B cell (primary cell): ENCODE results near the gene HLCS. TPM values are rescaled to one million over a fixed set of nuclear protein-coding genes. Genes with fewer than 3 reads are reported as not detected.

Source experiments
- ATAC-seq: fragments of 200-7000 bp; cut with Tn5 transposase; one replicate; pipeline ENCODE4 v1.10.0; 2021; ENCODE audit warnings: low read depth, mild to moderate bottlenecking, moderate number of reproducible peaks, moderate library complexity
- CTCF ChIA-PET: fragments of 350-600 bp; sonication (Branson Sonifier 250); formaldehyde crosslinking; loops from one replicate; lab custom pipeline; 2021; ENCODE audit warnings: antibody characterized with exemption, inconsistent platforms; lab: Charles Lee
- POLR2A ChIA-PET: fragments of 350-600 bp; sonication (Branson Sonifier 250); formaldehyde crosslinking; loops from one replicate; lab custom pipeline; 2021; ENCODE audit warnings: antibody characterized with exemption; lab: Charles Lee
- DNase-seq: peaks from one replicate; pipeline ENCODE4 v3.0.0; 2013
- H2AFZ ChIP-seq: 2 replicates; pipeline ENCODE4 v1.6.1; 2012; ENCODE audit warnings: mild to moderate bottlenecking, low read depth, low read length; ENCODE audit not compliant: insufficient read depth, poor library complexity, severe bottlenecking
- H3K27ac ChIP-seq, 2 donors: 1 replicate in 1 of 2; 2 replicates in 1 of 2; pipeline ENCODE4 v1.5.1; 2012 to 2013; ENCODE audit warnings: low read length in 2 of 2, mild to moderate bottlenecking in 2 of 2, moderate library complexity in 1 of 2
- H3K27me3 ChIP-seq, 4 experiments: fragments of 200-600 bp in 1 of 4; sonication (generic) in 1 of 4; replicated peaks in 1 of 4; 1 replicate in 2 of 4; 2 replicates in 2 of 4; pipeline versions ENCODE4 v1.6.1 to v1.7.0; 2013 to 2016; ENCODE audit warnings: low read length in 3 of 4, mild to moderate bottlenecking in 2 of 4, mixed read lengths in 1 of 4, moderate library complexity in 1 of 4; ENCODE audit not compliant: insufficient read depth in 4 of 4, control insufficient read depth in 3 of 4; ENCODE audit errors: control extremely low read depth in 1 of 4
- H3K36me3 ChIP-seq, 2 experiments: replicated peaks in 1 of 2; 1 replicate in 1 of 2; 2 replicates in 1 of 2; pipeline versions ENCODE4 v1.6.1 to v1.7.1; 2013; ENCODE audit warnings: low read length in 1 of 2; ENCODE audit not compliant: insufficient read depth in 2 of 2, control insufficient read depth in 1 of 2; ENCODE audit errors: control extremely low read depth in 1 of 2, extremely low read depth in 1 of 2
- H3K4me1 ChIP-seq, 2 donors: fragments of 200-600 bp in 1 of 2; sonication (generic) in 1 of 2; 1 replicate in 1 of 2; 2 replicates in 1 of 2; pipeline versions ENCODE4 v1.5.1 to v1.6.1; 2013 to 2017; ENCODE audit warnings: low read length in 2 of 2; ENCODE audit not compliant: control insufficient read depth in 2 of 2, insufficient read depth in 2 of 2
- H3K4me2 ChIP-seq: replicated peaks from 2 replicates; pipeline ENCODE3; 2012; ENCODE audit warnings: mild to moderate bottlenecking, low read depth, low read length; ENCODE audit not compliant: poor library complexity, severe bottlenecking
- H3K4me3 ChIP-seq, 5 experiments: fragments of 200-600 bp in 1 of 5; sonication (generic) in 1 of 5; 1 replicate in 3 of 5; 2 replicates in 2 of 5; pipeline versions ENCODE4 v1.5.1 to v1.7.0; 2011 to 2016; ENCODE audit warnings: low read length in 4 of 5, mild to moderate bottlenecking in 4 of 5, low read depth in 2 of 5, control low read depth in 1 of 5, moderate library complexity in 1 of 5; ENCODE audit not compliant: insufficient read depth in 1 of 5; ENCODE audit errors: control extremely low read depth in 1 of 5, extremely low read depth in 1 of 5
- H3K79me2 ChIP-seq: fragments of 200-600 bp; sonication (generic); one replicate; pipeline ENCODE4 v1.6.0; 2016; ENCODE audit warnings: low read length; ENCODE audit not compliant: control insufficient read depth, insufficient read depth
- H3K9ac ChIP-seq: fragments of 200-600 bp; sonication (generic); 2 replicates; pipeline ENCODE4 v1.6.1; 2017; ENCODE audit warnings: mild to moderate bottlenecking, low read length, moderate library complexity
- H3K9me3 ChIP-seq, 3 donors: one replicate each; pipeline versions ENCODE4 v1.6.1 to v1.7.1; 2013; ENCODE audit warnings: low read length in 2 of 3; ENCODE audit not compliant: control insufficient read depth in 2 of 3, insufficient read depth in 1 of 3; ENCODE audit errors: control extremely low read depth in 1 of 3
- H4K20me1 ChIP-seq: 2 replicates; pipeline ENCODE4 v1.6.0; 2012; ENCODE audit warnings: mild to moderate bottlenecking, low read length; ENCODE audit not compliant: insufficient read depth, control insufficient read depth, poor library complexity, severe bottlenecking
- H3K27ac Mint-ChIP-seq: one replicate; pipeline ENCODE4 v1.8.0; 2021; ENCODE audit warnings: mixed read lengths
- H3K27me3 Mint-ChIP-seq: one replicate; pipeline ENCODE4 v1.8.0; 2021; ENCODE audit warnings: mixed read lengths
- H3K4me1 Mint-ChIP-seq: one replicate; pipeline ENCODE4 v1.8.0; 2021; ENCODE audit warnings: mixed read lengths
- H3K4me3 Mint-ChIP-seq: one replicate; pipeline ENCODE4 v1.8.0; 2021; ENCODE audit warnings: mixed read lengths
- H3K9me3 Mint-ChIP-seq: one replicate; pipeline ENCODE4 v1.8.0; 2022; ENCODE audit warnings: mixed read lengths; ENCODE audit not compliant: insufficient read depth
- EZH2 ChIP-seq: IDR thresholded peaks from 2 replicates; pipeline ENCODE4 v1.6.1; 2012; ENCODE audit warnings: borderline replicate concordance, low read depth, mild to moderate bottlenecking, moderate library complexity, low read length; ENCODE audit not compliant: insufficient read depth, poor library complexity, severe bottlenecking
- WGBS: methylation state at CpG from one replicate; pipeline ENCODE4 v1.1.5; 2013; ENCODE audit warnings: missing lambda C conversion rate; ENCODE audit not compliant: insufficient coverage; 5-methylcytosine and 5-hydroxymethylcytosine counted together
- intact Hi-C: fragments of 100-400 bp; cut with micrococcal nuclease; formaldehyde crosslinking; loops from one replicate; pipeline ENCODE4 v1.10.0; 2022
- polyA plus RNA-seq: library from polyadenylated mRNA; depleted of rRNA; stranded (reverse); fragments of >200 nt; gene quantifications from 2 replicates; pipeline ENCODE4 v1.2.3, GENCODE V29; 2012
- total RNA-seq, 2 donors: library from RNA; stranded (reverse); fragments of 120-200 nt in 1 of 2; gene quantifications; 1 replicate in 1 of 2; 2 replicates in 1 of 2; pipeline versions ENCODE4 v1.2.3 to v1.2.4, GENCODE V29; 2013 to 2022
- TF ChIP-seq, protein P1 (sequence below): fragments of 200-600 bp; IDR thresholded peaks from one replicate; pipeline ENCODE4 v1.8.0; 2022; ENCODE audit warnings: antibody characterized with exemption, mild to moderate bottlenecking

HLCS gene
- total and polyA plus RNA-seq, 2 donors (not counting 1 experiment from before 2014, with no cell fraction given) = 4.4 to 14.7 TPM

DNA sequence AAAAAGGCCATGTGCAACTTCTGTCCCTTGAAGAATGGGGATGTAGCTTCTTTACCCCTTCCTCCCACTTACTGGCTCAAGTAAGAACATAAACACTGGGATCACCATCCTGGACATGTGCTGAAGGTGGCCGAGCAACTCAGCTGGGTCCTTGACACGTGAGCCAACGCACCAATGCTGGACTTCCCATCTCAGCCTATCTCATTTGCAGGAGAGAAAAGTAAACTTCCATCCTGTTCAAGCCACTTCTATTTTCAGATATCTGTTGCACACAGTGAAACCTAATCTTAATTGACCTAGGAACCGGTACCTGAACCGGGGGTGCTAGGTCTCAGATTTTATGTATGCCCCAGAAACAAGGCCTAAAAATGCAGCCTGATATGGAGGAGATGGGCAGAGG, 75.3 kb downstream of the HLCS start:
- no peaks in the 10 kb centered on the region for H3K4me1 ChIP-seq
- 98% methylated on average over 5 of the region's 5 CpGs for WGBS
- Mint-ChIP-seq H3K27me3 (no peaks in the 10 kb centered on the region), H3K4me1 (no peaks in the 10 kb centered on the region), H3K27ac (no peak overlapping the region), H3K9me3 (no peaks in the 10 kb centered on the region), H3K4me3 (no peak overlapping the region)
- ATAC-seq (no peak), DNase-seq (no peak)
- no peak overlapping the region for H3K9ac ChIP-seq
- no peak overlapping the region for H3K4me3 ChIP-seq
- H2AFZ ChIP-seq = no peak overlapping the region
- intact Hi-C loops = no loop called here
- TF ChIP-seq EZH2 = no peak
- TF ChIP-seq, protein P1, sequence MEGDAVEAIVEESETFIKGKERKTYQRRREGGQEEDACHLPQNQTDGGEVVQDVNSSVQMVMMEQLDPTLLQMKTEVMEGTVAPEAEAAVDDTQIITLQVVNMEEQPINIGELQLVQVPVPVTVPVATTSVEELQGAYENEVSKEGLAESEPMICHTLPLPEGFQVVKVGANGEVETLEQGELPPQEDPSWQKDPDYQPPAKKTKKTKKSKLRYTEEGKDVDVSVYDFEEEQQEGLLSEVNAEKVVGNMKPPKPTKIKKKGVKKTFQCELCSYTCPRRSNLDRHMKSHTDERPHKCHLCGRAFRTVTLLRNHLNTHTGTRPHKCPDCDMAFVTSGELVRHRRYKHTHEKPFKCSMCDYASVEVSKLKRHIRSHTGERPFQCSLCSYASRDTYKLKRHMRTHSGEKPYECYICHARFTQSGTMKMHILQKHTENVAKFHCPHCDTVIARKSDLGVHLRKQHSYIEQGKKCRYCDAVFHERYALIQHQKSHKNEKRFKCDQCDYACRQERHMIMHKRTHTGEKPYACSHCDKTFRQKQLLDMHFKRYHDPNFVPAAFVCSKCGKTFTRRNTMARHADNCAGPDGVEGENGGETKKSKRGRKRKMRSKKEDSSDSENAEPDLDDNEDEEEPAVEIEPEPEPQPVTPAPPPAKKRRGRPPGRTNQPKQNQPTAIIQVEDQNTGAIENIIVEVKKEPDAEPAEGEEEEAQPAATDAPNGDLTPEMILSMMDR = no peak
- ChIA-PET CTCF (no interaction called here), POLR2A (no interaction called here)
- H3K4me2 ChIP-seq = no peak overlapping the region
- peaks cover 0 to 6% (median 0%) of the 10 kb centered on the region in 3 donors for H3K9me3 ChIP-seq
- no peaks in the 10 kb centered on the region for H4K20me1 ChIP-seq
- no peaks in the 10 kb centered on the region for H3K79me2 ChIP-seq
- H3K27ac ChIP-seq = no peak overlapping the region
- peaks cover 0 to 2% of the 10 kb centered on the region in 2 experiments for H3K36me3 ChIP-seq
- no peaks in the 10 kb centered on the region for H3K27me3 ChIP-seq

DNA sequence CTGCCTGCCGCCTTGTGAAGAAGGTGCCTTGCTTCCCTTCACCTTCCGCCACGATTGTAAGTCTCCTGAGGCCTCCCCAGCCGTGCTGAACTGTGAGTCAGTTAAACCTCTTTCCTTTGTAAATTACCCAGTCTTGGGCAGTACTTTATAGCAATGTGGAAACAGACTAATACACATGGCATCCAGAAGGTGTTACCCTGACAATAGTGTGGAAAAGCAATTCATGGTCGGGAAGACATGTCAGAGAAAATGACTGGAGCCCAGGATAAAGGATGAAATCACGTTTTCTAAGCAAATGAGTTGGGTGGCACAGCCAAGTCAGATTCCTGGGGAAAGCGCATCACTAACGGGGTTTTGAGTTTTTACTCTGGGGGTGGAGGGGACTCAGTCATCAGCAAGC, 76.4 kb downstream of the HLCS start:
- Mint-ChIP-seq H3K27ac (no peak overlapping the region), H3K27me3 (no peaks in the 10 kb centered on the region), H3K4me1 (no peaks in the 10 kb centered on the region), H3K4me3 (no peak overlapping the region), H3K9me3 (no peaks in the 10 kb centered on the region)
- no peak for DNase-seq
- Histone ChIP-seq H3K9me3 (peaks cover 0 to 8% (median 0%) of the 10 kb centered on the region in 3 donors), H3K4me1 (no peaks in the 10 kb centered on the region), H3K36me3 (peaks cover 0 to 2% of the 10 kb centered on the region in 2 experiments), H2AFZ (no peak overlapping the region), H3K79me2 (no peaks in the 10 kb centered on the region), H3K9ac (no peak overlapping the region), H4K20me1 (no peaks in the 10 kb centered on the region), H3K4me3 (no peak overlapping the region), H3K4me2 (no peak overlapping the region), H3K27me3 (no peaks in the 10 kb centered on the region), H3K27ac (no peak overlapping the region)
- intact Hi-C loops = no loop called here
- WGBS = 86% methylated on average over 6 of the region's 8 CpGs
- ChIA-PET CTCF (no interaction called here), POLR2A (no interaction called here)
- ATAC-seq = no peak
- TF ChIP-seq EZH2 = no peak
